ENCODE results near the gene P2RX3. TPM values are rescaled to one million over a fixed set of nuclear protein-coding genes. Genes with fewer than 3 reads are reported as not detected.
"Not testable (repeated sequence)": the region's sequence is repeated elsewhere in the genome, so short reads cannot be mapped to it uniquely, and the experiment has no call there.

P2RX3 gene
- total RNA-seq = not detected

DNA sequence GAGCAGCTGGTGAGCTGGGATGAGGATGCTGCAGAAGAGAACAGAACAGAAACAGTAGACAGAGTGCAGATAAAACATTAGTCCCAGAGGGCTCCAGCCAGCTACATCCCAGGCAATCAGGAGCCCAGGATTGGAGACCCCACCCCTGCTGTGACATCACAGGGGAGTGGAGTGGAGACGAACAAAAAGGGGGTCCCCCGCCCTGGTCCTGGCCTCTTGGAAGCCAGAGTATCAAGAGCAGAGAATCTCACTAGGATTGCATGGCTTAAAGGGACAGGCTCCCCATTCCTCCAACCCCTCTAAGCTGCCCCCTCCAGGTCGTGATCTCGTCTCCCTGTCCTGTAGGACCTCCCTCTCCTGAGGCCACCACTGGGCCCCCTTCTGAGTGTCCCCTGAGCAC, at the start of gene P2RX3:
Gene P2RX3 (plus strand): TSS at position 211 of the 400 bp plus-strand sequence. CDS start 199 bp downstream, outside the sequence.
- H3K9me3 Mint-ChIP-seq = no peaks in the 10 kb centered on the region
- peaks cover 6% of the 10 kb centered on the region for H3K36me3 Mint-ChIP-seq
- peaks cover 5% of the 10 kb centered on the region for H3K27me3 Mint-ChIP-seq
- ATAC-seq (ENCODE audit: low read depth) (no peak), DNase-seq (no peak)
- no peak within 1 kb of the TSS for H3K4me3 Mint-ChIP-seq
- H3K4me1 Mint-ChIP-seq = peaks cover 32% of the 10 kb centered on the region
- no peak within 1 kb of the TSS for H3K27ac Mint-ChIP-seq
- POLR2A ChIA-PET = no interaction called here

GRCh38 chr11:57288771-57289579, 49.2 kb upstream of the P2RX3 start:
- Mint-ChIP-seq H3K4me3 (no peak overlapping the region), H3K36me3 (no peaks in the 10 kb centered on the region), H3K9me3 (no peaks in the 10 kb centered on the region), H3K4me1 (no peaks in the 10 kb centered on the region), H3K27ac (no peak overlapping the region), H3K27me3 (peaks cover 14% of the 10 kb centered on the region)
- ATAC-seq (ENCODE audit: low read depth) = no peak
- DNase-seq = no peak
- POLR2A ChIA-PET = no interaction called here

- ATAC-seq (ENCODE audit: low read depth) (no peak), DNase-seq (no peak)
- Mint-ChIP-seq H3K9me3 (no peaks in the 10 kb centered on the region), H3K4me1 (no peaks in the 10 kb centered on the region), H3K4me3 (no peak overlapping the region), H3K27me3 (peaks cover 15% of the 10 kb centered on the region), H3K36me3 (no peaks in the 10 kb centered on the region), H3K27ac (no peak overlapping the region)
- POLR2A ChIA-PET = no interaction called here
Measured at GRCh38 chr11:57290288-57290687, 47.9 kb upstream of the P2RX3 start.

- Mint-ChIP-seq H3K4me3 (no peak overlapping the region), H3K4me1 (no peaks in the 10 kb centered on the region), H3K9me3 (peaks cover 4% of the 10 kb centered on the region), H3K27me3 (peaks cover 13% of the 10 kb centered on the region), H3K36me3 (peaks cover 9% of the 10 kb centered on the region), H3K27ac (no peak overlapping the region)
- DNase-seq (no peak), ATAC-seq (ENCODE audit: low read depth) (no peak)
- POLR2A ChIA-PET = no interaction called here
Measured at GRCh38 chr11:57294225-57295131, 43.7 kb upstream of the P2RX3 start.

- POLR2A ChIA-PET = not testable (repeated sequence)
Measured at GRCh38 chr11:57296205-57296604, 41.9 kb upstream of the P2RX3 start.

DNA sequence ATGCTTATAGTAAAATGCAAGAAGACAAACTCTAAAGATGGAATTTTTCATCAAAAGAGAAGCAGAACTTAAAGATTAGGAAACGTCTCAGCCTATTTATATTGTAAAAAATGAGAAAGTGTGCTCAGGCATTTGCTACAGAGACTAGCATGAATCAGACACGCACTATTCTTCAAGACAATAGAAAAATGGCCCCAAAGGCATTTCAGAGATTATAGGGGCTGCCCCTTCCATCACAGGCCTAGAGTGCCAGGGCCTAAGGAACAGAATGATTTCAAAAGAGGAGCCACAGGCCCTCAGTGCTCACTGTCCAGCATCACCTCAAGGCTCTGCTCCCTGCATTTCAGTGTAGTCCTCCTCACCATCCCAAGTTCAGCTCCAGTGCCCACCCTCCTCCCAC, 40.9 kb upstream of the P2RX3 start:
- DNase-seq = no peak
- ATAC-seq (ENCODE audit: low read depth) = no peak
- Mint-ChIP-seq H3K9me3 (peaks cover 4% of the 10 kb centered on the region), H3K4me3 (no peak overlapping the region), H3K4me1 (no peaks in the 10 kb centered on the region), H3K27ac (no peak overlapping the region), H3K36me3 (peaks cover 26% of the 10 kb centered on the region), H3K27me3 (peaks cover 1% of the 10 kb centered on the region)
- POLR2A ChIA-PET = no interaction called here

More at GRCh38 chr11:57296205-57296604, 41.9 kb upstream of the P2RX3 start:
- DNase-seq; H3K9me3 Mint-ChIP-seq; ATAC-seq (ENCODE audit: low read depth); H3K27ac Mint-ChIP-seq; H3K27me3 Mint-ChIP-seq; H3K4me1 Mint-ChIP-seq; H3K4me3 Mint-ChIP-seq: not testable (repeated sequence)
- H3K36me3 Mint-ChIP-seq = peaks cover 23% of the 10 kb centered on the region

- Mint-ChIP-seq H3K27ac (no peak overlapping the region), H3K4me1 (peaks cover 4% of the 10 kb centered on the region), H3K36me3 (peaks cover 26% of the 10 kb centered on the region)
Measured at GRCh38 chr11:57299150-57299737, 38.9 kb upstream of the P2RX3 start.

GRCh38 chr11:57300785-57301184, 37.4 kb upstream of the P2RX3 start:
- no peaks in the 10 kb centered on the region for H3K27me3 Mint-ChIP-seq
- H3K27ac Mint-ChIP-seq = no peak overlapping the region
- H3K9me3 Mint-ChIP-seq = peaks cover 4% of the 10 kb centered on the region
- DNase-seq (no peak), ATAC-seq (ENCODE audit: low read depth) (no peak)
- H3K4me1 Mint-ChIP-seq = peaks cover 4% of the 10 kb centered on the region
- no peak overlapping the region for H3K4me3 Mint-ChIP-seq
- POLR2A ChIA-PET = no interaction called here
- peaks cover 26% of the 10 kb centered on the region for H3K36me3 Mint-ChIP-seq

More at GRCh38 chr11:57299150-57299737, 38.9 kb upstream of the P2RX3 start:
- H3K9me3 Mint-ChIP-seq = peaks cover 4% of the 10 kb centered on the region
- no peak for ATAC-seq (ENCODE audit: low read depth)
- H3K4me3 Mint-ChIP-seq = no peak overlapping the region
- POLR2A ChIA-PET = no interaction called here
- no peak for DNase-seq
- H3K27me3 Mint-ChIP-seq = peaks cover 1% of the 10 kb centered on the region

- DNase-seq (no peak), ATAC-seq (ENCODE audit: low read depth) (no peak)
- Mint-ChIP-seq H3K9me3 (peaks cover 4% of the 10 kb centered on the region), H3K4me1 (peaks cover 6% of the 10 kb centered on the region), H3K36me3 (peaks cover 26% of the 10 kb centered on the region), H3K4me3 (no peak overlapping the region), H3K27ac (no peak overlapping the region), H3K27me3 (no peaks in the 10 kb centered on the region)
- POLR2A ChIA-PET = no interaction called here
Measured at GRCh38 chr11:57301711-57302423, 36.3 kb upstream of the P2RX3 start.

DNA sequence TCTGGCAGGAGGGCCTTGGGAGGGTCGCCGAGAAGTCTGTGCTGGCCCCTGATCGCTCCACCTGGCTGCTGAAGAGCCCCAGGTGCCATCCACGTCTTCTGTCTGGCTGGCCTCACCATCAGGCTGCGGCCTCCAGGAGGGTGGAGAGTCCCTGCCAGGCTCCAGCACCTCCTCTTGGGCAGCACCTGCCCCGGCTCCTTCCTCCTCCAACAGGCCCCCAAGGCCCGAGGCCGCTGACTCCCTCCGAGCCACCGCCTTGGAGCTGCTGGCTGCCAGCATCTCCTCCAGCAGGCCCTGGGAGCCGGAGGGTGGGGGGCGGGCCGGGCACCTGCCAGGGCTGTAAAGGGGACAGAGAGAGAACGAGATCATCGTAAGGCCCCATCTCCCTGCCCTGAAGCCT, 35.7 kb upstream of the P2RX3 start:
- ATAC-seq (ENCODE audit: low read depth) (no peak), DNase-seq (no peak)
- H3K9me3 Mint-ChIP-seq = peaks cover 4% of the 10 kb centered on the region
- H3K36me3 Mint-ChIP-seq = peaks cover 26% of the 10 kb centered on the region
- no peak overlapping the region for H3K4me3 Mint-ChIP-seq
- H3K27me3 Mint-ChIP-seq = no peaks in the 10 kb centered on the region
- H3K4me1 Mint-ChIP-seq = peaks cover 6% of the 10 kb centered on the region
- no peak overlapping the region for H3K27ac Mint-ChIP-seq
- POLR2A ChIA-PET = no interaction called here

GRCh38 chr11:57303280-57303989, 34.7 kb upstream of the P2RX3 start:
- Mint-ChIP-seq H3K9me3 (peaks cover 2% of the 10 kb centered on the region), H3K27me3 (no peaks in the 10 kb centered on the region), H3K27ac (no peak overlapping the region), H3K36me3 (peaks cover 23% of the 10 kb centered on the region), H3K4me1 (peaks cover 6% of the 10 kb centered on the region), H3K4me3 (no peak overlapping the region)
- DNase-seq (no peak), ATAC-seq (ENCODE audit: low read depth) (no peak)
- POLR2A ChIA-PET = no interaction called here

- POLR2A ChIA-PET = no interaction called here
- H3K27me3 Mint-ChIP-seq = no peaks in the 10 kb centered on the region
- H3K9me3 Mint-ChIP-seq = peaks cover 1% of the 10 kb centered on the region
- H3K27ac Mint-ChIP-seq = no peak overlapping the region
- no peak overlapping the region for H3K4me3 Mint-ChIP-seq
- H3K36me3 Mint-ChIP-seq = peaks cover 20% of the 10 kb centered on the region
- peaks cover 6% of the 10 kb centered on the region for H3K4me1 Mint-ChIP-seq
- no peak for DNase-seq
- ATAC-seq (ENCODE audit: low read depth) = no peak
Measured at GRCh38 chr11:57303990-57304579, 34.1 kb upstream of the P2RX3 start.
